ENCODE results near the gene NDUFB6.

DNA sequence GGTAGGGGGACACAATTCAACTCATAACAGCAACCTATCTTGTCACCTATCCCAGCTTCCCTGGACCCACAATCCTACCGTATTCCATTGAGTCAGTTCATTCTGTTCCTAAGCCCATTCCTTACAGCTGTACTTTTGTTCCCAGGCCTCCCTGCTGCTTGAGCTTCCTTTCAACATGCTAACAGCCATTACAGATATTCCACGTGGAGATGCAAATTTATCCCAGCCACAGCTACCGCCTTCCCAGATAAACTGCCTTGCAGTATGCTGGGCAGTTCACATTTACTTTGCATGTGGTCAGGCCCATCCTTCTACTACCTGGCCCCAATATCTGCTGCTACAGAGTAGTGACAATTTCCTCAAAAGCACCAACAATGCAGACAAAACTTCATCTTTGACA, 70.0 kb downstream of the NDUFB6 start:
- TF ChIP-seq PAX8 (IDR thresholded peaks at IDR 0.05) (no peak), GABPA (IDR thresholded peaks at IDR 0.05; ENCODE audit: low read depth) (no peak), POLR2A (IDR thresholded peaks at IDR 0.05; ENCODE audit: low read depth, low read length) (no peak)

All from GM12878 (cell line).